HEK293 (cell line): ENCODE results near the gene KRT81.

ENCODE experiments used
- ATF2 ChIP-seq: fragments of 450-650 bp; formaldehyde crosslinking; IDR thresholded peaks from 2 replicates; pipeline ENCODE4 v1.5.1; 2016; ENCODE audit warnings: missing biosample characterization, missing genetic modification characterization, low read depth
- CTCF ChIP-seq: fragments of 450-650 bp; formaldehyde crosslinking; IDR thresholded peaks from 2 replicates; pipeline ENCODE4 v1.5.1; 2016; ENCODE audit warnings: missing biosample characterization, missing genetic modification characterization
- GLI2 ChIP-seq: fragments of 450-650 bp; formaldehyde crosslinking; IDR thresholded peaks from 2 replicates; pipeline ENCODE4; 2017; ENCODE audit warnings: missing biosample characterization, missing genetic modification characterization, low read depth, borderline replicate concordance
- KLF8 ChIP-seq: fragments of 450-650 bp; formaldehyde crosslinking; IDR thresholded peaks from 2 replicates; pipeline ENCODE4 v1.5.1; 2016; ENCODE audit warnings: missing biosample characterization, missing genetic modification characterization
- ZBTB49 ChIP-seq: fragments of 450-650 bp; formaldehyde crosslinking; IDR thresholded peaks from 2 replicates; pipeline ENCODE4 v1.5.1; 2016; ENCODE audit warnings: missing biosample characterization, missing genetic modification characterization, low read depth
- ZNF10 ChIP-seq: fragments of 450-650 bp; formaldehyde crosslinking; IDR thresholded peaks from 2 replicates; pipeline ENCODE4 v1.5.1; 2017; ENCODE audit warnings: missing biosample characterization, missing genetic modification characterization
- ZNF514 ChIP-seq: fragments of 450-650 bp; formaldehyde crosslinking; IDR thresholded peaks from 2 replicates; pipeline ENCODE4 v1.5.1; 2016; ENCODE audit warnings: missing biosample characterization, missing genetic modification characterization
- ZNF558 ChIP-seq: fragments of 450-650 bp; formaldehyde crosslinking; IDR thresholded peaks from 2 replicates; pipeline ENCODE4 v1.5.1; 2016; ENCODE audit warnings: missing biosample characterization, missing genetic modification characterization
- ZNF585B ChIP-seq: fragments of 450-650 bp; formaldehyde crosslinking; IDR thresholded peaks from 2 replicates; pipeline ENCODE4 v1.5.1; 2016; ENCODE audit warnings: missing biosample characterization, missing genetic modification characterization
- ZNF747 ChIP-seq: fragments of 450-650 bp; formaldehyde crosslinking; IDR thresholded peaks from 2 replicates; pipeline ENCODE4 v1.5.1; 2016; ENCODE audit warnings: missing biosample characterization, missing genetic modification characterization
- ZNF837 ChIP-seq: fragments of 450-650 bp; formaldehyde crosslinking; IDR thresholded peaks from 2 replicates; pipeline ENCODE4 v1.5.1; 2016; ENCODE audit warnings: missing biosample characterization, missing genetic modification characterization
- ZSCAN16 ChIP-seq: fragments of 450-650 bp; formaldehyde crosslinking; IDR thresholded peaks from 2 replicates; pipeline ENCODE4 v1.5.1; 2016; ENCODE audit warnings: missing biosample characterization, missing genetic modification characterization

GRCh38 chr12:52267699-52268098, 23.6 kb downstream of the KRT81 start:
- TF ChIP-seq ZNF585B (tag by site-specific recombination): no peak
- TF ChIP-seq CTCF (tag by site-specific recombination): no peak
- TF ChIP-seq ATF2: no peak
- TF ChIP-seq ZSCAN16 (tag by site-specific recombination): no peak
- TF ChIP-seq ZNF558 (tag by site-specific recombination): no peak
- TF ChIP-seq ZNF747 (tag by site-specific recombination): no peak
- no peak for TF ChIP-seq ZBTB49 (tag by site-specific recombination)
- no peak for TF ChIP-seq GLI2 (tag by site-specific recombination)
- no peak for TF ChIP-seq ZNF10
- no peak for TF ChIP-seq KLF8 (tag by site-specific recombination)
- TF ChIP-seq ZNF837 (tag by site-specific recombination): no peak
- TF ChIP-seq ZNF514 (tag by site-specific recombination): no peak
